Stimulated activated CD4-positive, alpha-beta T cell treated with anti-CD3 and anti-CD28 coated beads, Interleukin-2, amount 100 ng/mL, for 48 hours (primary cell): ENCODE data around the gene BZW1.
A peak's percentile ranks its signal among the peaks of the same experiment; 100 is the strongest.
"Not testable (repeated sequence)": the region's sequence is repeated elsewhere in the genome, so short reads cannot be mapped to it uniquely, and the experiment has no call there.

Experiments used
- DNase-seq, 2 donors: peaks; one replicate each; pipeline ENCODE4 v3.0.0-alpha.2; 2020

BZW1 gene

GRCh38 chr2:200794143-200794542 is 17.6 kb upstream of the BZW1 start:
- no peak for DNase-seq

- no peak for DNase-seq
Observed at GRCh38 chr2:200795028-200795440, 16.7 kb upstream of the BZW1 start.

DNA sequence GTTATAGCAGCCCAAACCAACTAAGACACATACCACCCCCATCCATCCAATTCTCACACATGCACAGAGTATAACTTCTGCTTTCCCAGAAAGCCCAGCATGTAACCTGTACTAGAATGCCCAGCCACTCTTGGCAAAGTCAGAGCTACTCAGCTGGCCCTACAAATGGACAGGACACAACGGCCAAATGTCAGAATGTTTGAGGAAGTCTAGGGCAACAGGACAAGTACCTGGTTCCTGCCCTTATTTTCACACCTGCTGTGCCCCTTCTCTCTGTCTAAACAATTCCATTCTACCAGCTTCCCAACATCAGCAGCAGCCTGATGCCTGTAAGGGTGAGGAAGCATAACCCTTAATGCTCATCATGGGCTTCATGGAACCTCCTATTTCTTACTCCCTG is 15.1 kb upstream of the BZW1 start:
- no peak for DNase-seq

GRCh38 chr2:200797242-200797770 is 14.4 kb upstream of the BZW1 start:
- DNase-seq, result no peak

DNA sequence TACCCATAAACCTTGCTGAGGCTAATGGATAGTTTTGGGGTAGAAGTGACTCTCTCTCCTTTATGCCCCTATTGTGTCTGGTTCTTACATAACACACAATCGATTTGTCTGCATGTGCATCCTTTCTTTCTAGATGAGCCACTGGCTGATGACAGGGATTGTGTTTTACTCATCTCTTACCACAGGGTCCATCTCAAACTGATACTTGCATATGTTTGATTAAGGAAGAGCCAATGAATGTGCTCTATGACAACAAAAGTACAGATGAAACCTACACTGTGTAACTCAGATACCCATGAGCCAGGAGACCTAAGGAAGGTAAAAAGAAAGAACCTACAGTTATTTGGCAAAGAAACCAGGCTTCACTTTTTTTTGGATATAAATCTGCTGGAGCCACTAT is 13.2 kb upstream of the BZW1 start:
- DNase-seq, result no peak

- no peak for DNase-seq
Observed at GRCh38 chr2:200800458-200800857, 11.3 kb upstream of the BZW1 start.

GRCh38 chr2:200801431-200801830 is 10.3 kb upstream of the BZW1 start:
- DNase-seq, result not testable (repeated sequence)

GRCh38 chr2:200809506-200810251 is 2.0 kb upstream of the BZW1 start:
- no peak for DNase-seq

DNA sequence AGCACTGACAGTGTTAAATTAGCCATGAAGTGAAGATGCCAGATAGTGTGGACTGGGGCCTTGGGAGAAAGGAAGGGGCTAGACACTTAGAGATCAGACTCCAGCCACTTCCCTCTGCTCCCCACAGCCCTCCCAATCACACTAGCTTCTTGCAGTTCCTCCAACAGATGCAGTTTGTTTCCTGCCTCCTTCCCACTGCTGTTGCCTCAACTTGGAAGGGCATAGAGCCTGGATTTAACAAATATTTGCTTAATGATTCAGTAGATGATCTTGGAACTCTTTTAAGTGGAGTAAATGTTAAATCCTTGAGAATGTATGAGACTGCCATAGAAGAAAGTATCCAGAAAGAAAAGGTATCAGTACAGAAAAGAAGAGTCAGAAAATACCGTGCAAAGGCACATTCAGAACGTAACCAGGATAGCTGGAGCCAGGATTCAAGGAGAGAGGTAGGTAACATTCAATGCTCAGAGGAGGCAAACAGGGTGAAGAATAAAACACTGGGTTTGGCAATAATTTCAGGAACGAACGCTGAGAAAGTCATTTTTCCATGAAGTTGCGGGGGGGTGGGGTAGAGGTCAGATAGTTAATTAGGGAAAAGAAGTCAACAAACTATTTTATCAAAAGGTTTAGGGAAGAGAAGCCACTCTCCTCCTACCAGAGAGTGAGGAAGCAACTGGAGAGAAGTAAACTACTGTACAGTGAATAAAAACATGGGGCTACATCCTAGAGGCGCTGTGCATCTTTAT is 1.3 kb upstream of the BZW1 start:
- DNase-seq, result no peak

DNA sequence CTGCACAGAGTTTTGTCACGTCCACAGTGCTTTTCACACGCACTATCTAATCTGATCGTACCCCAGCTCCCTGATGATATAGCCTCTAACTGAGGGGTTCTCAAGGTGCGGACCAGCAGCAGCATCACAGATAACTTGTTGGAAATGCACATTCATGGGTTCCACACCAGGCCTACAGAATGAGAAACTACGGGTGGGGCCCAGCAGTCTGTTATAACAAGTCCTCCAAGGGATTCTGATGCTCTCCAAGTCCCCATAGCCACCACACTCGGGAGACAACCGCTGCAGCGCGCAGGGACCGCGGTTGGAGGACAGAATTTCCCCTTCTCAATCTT is 745 bp upstream of the BZW1 start:
- peak in 1 of 2 donors; percentile 18 for DNase-seq

DNA sequence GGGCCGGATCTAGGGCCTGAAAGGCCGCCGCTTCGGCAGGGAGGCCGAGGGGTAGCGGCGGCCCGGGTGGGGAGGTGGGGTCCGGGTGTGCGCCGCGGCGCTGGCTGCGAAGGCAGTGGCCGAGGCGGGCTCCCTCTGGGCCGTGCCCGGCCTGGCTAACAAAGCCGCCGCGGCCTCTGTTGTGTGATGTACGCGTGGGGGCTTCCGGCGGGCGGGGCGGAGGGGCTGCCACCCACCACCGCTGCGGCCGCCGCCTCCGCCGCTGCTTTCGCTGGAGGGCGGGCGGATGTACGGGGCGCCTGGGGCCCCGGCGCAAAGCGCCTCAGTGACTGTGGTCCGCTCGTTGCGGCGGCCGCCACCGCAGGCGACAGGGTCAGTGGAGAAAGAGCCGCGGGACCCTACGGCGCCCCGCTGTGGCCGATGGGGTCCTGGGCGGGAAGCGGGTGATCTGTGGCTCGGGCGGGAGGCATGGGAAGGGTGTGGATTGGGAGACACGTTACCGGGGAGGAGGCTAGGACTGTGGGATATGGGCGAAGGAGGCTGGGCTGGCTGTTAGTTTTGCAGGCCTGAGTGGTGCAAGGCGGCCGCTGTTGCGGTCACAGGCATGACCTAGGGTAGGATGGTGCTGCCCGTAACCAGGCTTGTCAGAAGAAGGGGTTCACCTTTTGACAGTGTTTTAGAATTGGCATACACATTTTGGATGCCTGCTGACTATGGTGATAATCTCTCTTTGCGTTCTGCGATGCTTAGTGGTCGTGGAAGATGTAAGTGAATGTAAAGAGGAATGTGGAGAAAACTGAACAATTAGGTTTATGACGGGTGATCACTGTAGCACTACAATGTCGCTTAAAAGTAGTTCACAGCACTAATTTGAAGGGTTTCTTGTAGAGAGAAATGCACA is 662 bp downstream of the BZW1 start:
- DNase-seq, result peak; percentile 31 to 45

DNA sequence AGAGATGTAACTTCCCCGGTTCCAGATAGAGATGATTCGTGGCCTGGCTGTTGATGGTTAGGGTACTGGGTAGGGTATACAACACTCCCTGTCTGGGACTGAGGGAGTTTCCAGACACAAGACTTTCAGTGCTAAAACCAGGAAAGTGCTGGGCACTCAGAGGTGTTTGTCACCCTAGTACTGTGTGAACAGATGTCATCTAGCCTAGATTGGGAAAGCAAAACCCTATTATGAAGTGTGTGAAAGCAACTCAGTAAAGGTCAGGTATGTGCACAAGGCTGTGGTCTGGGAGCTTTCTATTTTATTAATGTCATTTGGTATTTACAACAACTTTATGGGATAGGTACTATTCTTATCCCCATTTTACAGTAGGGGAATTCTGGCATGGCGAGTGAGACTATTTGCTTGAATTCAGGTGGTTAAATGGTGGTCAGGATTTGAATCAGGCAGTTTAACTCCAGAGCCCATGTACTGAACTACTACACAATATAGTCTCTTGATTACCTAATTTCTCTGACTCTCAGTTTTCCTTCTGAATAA is 2.6 kb downstream of the BZW1 start:
- DNase-seq, result peak; percentile 14 to 28

DNA sequence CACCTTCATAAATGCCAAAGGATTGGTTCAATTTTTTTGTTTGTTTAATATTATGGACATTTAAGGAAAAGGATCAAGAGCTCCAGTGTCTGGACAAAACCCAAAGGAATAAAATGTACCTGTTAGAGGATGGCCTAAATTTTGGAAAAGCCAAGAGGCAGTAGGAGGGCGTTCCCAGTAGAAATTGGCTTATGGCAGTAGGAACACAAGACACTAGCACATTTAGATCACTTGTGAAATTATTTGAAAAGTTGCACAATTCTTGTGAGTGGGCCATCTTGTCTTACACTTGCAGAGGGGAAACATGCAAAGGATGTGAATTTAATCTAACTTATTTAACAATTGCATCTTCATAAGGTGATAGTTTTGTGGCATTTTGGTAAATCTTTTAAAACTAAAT is 3.2 kb downstream of the BZW1 start:
- DNase-seq, result no peak

- DNase-seq, result not testable (repeated sequence)
Observed at GRCh38 chr2:200818732-200819131, 7.0 kb downstream of the BZW1 start.

GRCh38 chr2:200820573-200821234 is 9.0 kb downstream of the BZW1 start:
- no peak for DNase-seq

DNA sequence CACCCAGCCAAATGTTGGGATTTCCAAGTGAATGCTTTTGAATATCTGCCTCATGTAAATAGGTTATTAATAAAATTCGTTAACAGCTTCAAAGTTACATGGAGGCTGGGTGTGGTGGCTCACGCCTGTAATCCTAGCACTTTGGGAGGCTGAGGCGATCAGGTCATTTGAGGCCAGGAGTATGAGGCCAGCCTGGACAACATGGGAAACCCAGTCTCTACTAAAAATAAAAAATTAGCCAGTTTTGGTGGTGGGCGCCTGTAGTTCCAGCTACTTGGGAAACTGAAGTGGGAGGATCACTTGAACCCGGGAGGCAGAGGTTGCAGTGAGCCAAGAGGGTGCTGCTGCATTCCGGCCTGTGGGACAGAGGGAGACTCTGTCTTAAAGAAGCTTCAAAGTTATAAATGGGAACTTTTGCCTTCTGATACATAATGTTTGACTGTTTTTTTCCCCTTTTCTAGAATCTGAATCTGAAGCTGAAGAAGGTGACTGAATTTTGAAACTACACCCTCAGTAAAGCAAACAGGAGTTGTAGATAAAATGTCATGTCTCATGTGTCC is 10.1 kb downstream of the BZW1 start:
- DNase-seq, result no peak

DNA sequence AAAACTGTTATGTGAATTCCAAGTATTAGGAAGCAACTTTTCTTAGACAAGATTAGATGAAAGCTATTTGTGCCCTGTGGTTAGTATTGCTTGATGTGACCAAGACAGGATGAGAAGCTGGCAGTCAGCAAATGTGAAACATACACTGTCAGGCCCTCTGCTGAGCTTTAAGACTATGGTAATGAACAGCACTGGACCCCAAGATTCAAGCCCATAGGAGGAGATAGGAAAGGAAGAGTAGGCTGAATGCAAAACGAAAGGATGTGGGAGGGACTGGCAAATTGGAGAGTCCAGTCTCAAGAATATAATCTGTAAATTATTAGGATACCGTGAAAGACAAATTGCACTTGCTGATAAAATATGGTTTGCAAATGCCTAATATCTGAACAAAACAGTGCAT is 16.4 kb downstream of the BZW1 start:
- no peak for DNase-seq

- no peak for DNase-seq
Observed at GRCh38 chr2:200828572-200829257, 17.0 kb downstream of the BZW1 start.

DNA sequence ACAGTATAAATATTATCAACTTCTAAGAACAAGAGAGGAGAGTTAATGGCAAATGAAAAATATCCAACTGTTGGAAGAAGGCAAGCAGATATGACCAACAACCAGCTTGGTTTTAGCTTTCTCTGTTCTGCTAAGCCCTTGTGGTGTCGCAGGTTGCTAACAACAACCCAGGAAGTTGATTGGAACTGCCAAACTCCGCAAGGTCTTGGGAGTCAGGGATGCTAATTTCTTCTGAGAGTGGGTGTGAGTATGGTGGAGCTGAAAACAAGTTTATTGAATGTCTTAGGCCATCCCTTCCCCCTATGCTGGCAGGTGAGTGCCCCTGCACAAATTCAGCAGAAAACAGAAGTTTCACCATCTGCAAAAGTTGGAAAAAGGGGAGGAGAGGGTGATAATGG is 17.5 kb downstream of the BZW1 start:
- DNase-seq, result no peak

- DNase-seq, result no peak
Observed at GRCh38 chr2:200834701-200835100, 23.0 kb downstream of the BZW1 start.

DNA sequence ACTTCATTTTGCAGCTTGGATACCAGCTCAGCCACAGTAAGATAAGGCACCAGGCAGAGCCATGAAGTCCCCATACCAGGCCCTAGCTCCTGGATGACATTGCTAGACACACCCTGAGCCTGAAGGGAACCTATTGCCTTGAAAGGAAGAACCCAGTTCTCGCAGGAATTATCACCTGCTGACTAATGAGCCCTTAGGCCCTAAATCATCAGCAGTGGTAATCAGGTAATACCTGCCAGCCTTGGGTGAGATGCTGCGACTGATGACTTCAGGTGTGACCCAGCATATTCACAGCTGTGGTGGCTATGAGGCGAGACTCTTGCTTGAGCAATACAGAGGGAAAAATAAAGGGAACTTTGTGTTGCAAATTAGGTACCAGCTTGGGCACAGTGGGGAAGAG is 27.8 kb downstream of the BZW1 start:
- no peak for DNase-seq
